ENCODE results near the gene SENP5.

- no peak for TF ChIP-seq CTCF (IDR thresholded peaks at IDR 0.05; ENCODE audit: insufficient read depth, low read depth, low read length)
- TF ChIP-seq EZH2 (IDR thresholded peaks at IDR 0.05; ENCODE audit: insufficient read depth, low read length) = no peak
Observed at GRCh38 chr3:196974661-196975060, 106.9 kb downstream of the SENP5 start.

Measured in astrocyte (in vitro differentiated cells and primary cell).